Astrocyte of the cerebellum (primary cell): Measurements from ENCODE around the gene RSAD1.
A peak's percentile ranks its signal among the peaks of the same experiment; 100 is the strongest.

Experiments
- DNase-seq: peaks from one replicate; pipeline ENCODE4 v3.0.0-alpha.2; 2011; ENCODE audit warnings: low read depth
- H3K4me3 ChIP-seq: 2 replicates; pipeline ENCODE4 v1.5.1; 2011; ENCODE audit warnings: mild to moderate bottlenecking, low read depth, low read length, moderate library complexity
- CTCF ChIP-seq: IDR thresholded peaks from 2 replicates; pipeline ENCODE4 v1.5.1; 2012; ENCODE audit warnings: low read length, low read depth, moderate library complexity, mild to moderate bottlenecking; ENCODE audit errors: missing control alignments
- in situ Hi-C: cut with HindIII; loops from 2 replicates; pipeline ENCODE4 v1.10.0; 2017; ENCODE audit warnings: low sequenced_read_pairs

Gene RSAD1

GRCh38 chr17:50532452-50533024, 53.9 kb downstream of the RSAD1 start, which contains the start of gene EPN3:
Gene EPN3 (plus strand): TSS chr17:50532735. CDS start chr17:50536557, 3,822 bp downstream.
- in situ Hi-C loops: no loop called here
- no peak within 1 kb of the TSS for H3K4me3 ChIP-seq
- no peak for TF ChIP-seq CTCF
- DNase-seq: no peak

- no peak overlapping the region for H3K4me3 ChIP-seq
- DNase-seq: no peak
- in situ Hi-C loops: no loop called here
- no peak for TF ChIP-seq CTCF
Measured at GRCh38 chr17:50533185-50533584, 54.5 kb downstream of the RSAD1 start.

- in situ Hi-C loops: no loop called here
- no peak for DNase-seq
- TF ChIP-seq CTCF: no peak
- no peak overlapping the region for H3K4me3 ChIP-seq
Measured at GRCh38 chr17:50533720-50534148, 55.1 kb downstream of the RSAD1 start.

GRCh38 chr17:50534222-50534978, 55.7 kb downstream of the RSAD1 start:
- DNase-seq: no peak
- in situ Hi-C loops: no loop called here
- TF ChIP-seq CTCF: peak; percentile 39
- H3K4me3 ChIP-seq: no peak overlapping the region

GRCh38 chr17:50534979-50535326, 56.3 kb downstream of the RSAD1 start:
- no peak for TF ChIP-seq CTCF
- in situ Hi-C loops: no loop called here
- DNase-seq: no peak
- no peak overlapping the region for H3K4me3 ChIP-seq

GRCh38 chr17:50535407-50535806, 56.7 kb downstream of the RSAD1 start:
- no peak for TF ChIP-seq CTCF
- DNase-seq: no peak
- in situ Hi-C loops: no loop called here
- no peak overlapping the region for H3K4me3 ChIP-seq
